ENCODE results near the gene TANGO2.

TANGO2 gene

DNA sequence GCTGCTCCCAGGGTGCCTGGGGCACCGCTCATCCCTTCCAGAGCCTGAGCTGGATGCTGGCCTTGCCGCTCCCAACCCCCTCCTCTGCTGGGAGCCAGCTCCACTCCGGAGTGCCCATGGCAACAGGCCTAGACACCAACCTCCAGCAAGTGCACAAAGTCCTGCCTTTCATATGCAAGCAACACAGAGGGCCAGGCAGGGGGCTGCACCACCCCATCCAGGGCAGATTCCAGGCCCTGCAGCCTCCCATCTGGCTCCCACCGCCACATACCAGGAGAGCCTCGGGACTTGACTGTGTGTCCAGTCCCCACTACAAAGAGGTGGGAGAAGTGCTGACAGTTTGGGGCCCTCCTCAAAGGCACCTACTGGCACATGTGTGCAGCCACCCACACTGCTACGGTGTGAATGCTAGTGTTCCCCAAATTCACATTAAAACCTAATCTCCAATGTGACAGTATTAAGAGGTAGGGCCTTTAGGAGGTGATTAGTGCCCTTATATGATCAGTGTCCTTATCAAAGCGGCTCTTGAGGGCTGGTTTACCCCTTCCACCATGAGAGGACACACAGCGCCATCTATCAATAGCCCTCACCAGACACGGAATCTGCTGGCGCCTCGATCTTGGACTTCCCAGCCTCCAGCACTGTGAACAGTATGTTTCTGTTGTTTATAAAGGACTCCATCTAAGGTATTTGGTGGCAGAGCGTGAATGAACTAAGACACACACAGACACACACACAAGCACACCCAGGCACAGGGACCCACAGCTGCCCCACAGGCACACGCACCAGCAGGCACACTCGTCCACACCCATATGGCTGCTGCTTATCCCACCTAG is 20.4 kb upstream of the TANGO2 start:
- H4K20me1 ChIP-seq (ENCODE audit: insufficient read depth, low read length) = no peaks in the 10 kb centered on the region
- no peak overlapping the region for H3K9ac ChIP-seq (ENCODE audit: low read length)
- H3F3A ChIP-seq (ENCODE audit: insufficient read depth, low read length) = no peaks in the 10 kb centered on the region
- H3K9me3 ChIP-seq (ENCODE audit: low read length) = peaks cover 19% of the 10 kb centered on the region
- no peaks in the 10 kb centered on the region for H3K9me2 ChIP-seq (ENCODE audit: low read depth, low read length)
- no peak for TF ChIP-seq EZH2 (IDR thresholded peaks at IDR 0.05; ENCODE audit: borderline replicate concordance, low read length)
- TF ChIP-seq, protein P1, sequence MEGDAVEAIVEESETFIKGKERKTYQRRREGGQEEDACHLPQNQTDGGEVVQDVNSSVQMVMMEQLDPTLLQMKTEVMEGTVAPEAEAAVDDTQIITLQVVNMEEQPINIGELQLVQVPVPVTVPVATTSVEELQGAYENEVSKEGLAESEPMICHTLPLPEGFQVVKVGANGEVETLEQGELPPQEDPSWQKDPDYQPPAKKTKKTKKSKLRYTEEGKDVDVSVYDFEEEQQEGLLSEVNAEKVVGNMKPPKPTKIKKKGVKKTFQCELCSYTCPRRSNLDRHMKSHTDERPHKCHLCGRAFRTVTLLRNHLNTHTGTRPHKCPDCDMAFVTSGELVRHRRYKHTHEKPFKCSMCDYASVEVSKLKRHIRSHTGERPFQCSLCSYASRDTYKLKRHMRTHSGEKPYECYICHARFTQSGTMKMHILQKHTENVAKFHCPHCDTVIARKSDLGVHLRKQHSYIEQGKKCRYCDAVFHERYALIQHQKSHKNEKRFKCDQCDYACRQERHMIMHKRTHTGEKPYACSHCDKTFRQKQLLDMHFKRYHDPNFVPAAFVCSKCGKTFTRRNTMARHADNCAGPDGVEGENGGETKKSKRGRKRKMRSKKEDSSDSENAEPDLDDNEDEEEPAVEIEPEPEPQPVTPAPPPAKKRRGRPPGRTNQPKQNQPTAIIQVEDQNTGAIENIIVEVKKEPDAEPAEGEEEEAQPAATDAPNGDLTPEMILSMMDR (IDR thresholded peaks at IDR 0.05; ENCODE audit: low read length) = no peak
- no peaks in the 10 kb centered on the region for H3K4me1 ChIP-seq (ENCODE audit: insufficient read depth, low read length, severe bottlenecking)
- no peak overlapping the region for H3K4me3 ChIP-seq (ENCODE audit: low read depth, low read length, poor library complexity, severe bottlenecking)
- no peak overlapping the region for H3K27ac ChIP-seq (ENCODE audit: low read depth, low read length, poor library complexity, severe bottlenecking)
- peaks cover 8% of the 10 kb centered on the region for H3K27me3 ChIP-seq (ENCODE audit: insufficient read depth, low read length)
- H3K4me2 ChIP-seq (ENCODE audit: low read length) = no peak overlapping the region
- H3K79me2 ChIP-seq (ENCODE audit: insufficient read depth, low read length) = no peaks in the 10 kb centered on the region
- no peaks in the 10 kb centered on the region; the same call in 1 of the 2 replicates for H3K36me3 ChIP-seq (ENCODE audit: insufficient read depth, low read length)
- H2AFZ ChIP-seq (ENCODE audit: low read length) = no peak overlapping the region

DNA sequence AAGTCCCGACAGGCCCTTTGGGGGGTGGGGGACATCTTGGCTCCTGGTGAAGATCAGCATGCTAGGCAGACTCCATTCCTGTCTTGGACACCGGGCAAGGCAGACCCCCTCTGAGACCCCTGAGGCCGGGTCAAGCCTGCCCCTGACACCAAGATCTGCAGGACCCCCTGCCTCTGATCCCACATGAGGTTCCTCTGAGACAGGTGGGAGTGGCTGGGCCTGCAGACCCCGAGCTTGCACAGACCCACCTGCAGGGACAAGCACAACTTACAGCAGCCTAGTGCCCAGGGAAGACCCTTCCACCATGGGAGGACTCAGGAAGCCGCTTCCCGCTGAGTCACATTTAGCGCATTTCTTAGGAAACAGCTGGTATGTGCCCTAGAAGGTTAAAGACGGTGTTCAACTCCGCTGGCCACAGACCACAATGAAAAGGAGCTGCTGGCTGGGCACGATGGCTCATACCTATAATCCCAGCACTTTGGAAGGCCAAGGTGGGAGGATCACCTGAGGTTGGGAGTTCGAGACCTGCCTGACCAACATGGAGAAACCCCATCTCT is 19.8 kb upstream of the TANGO2 start:
- Histone ChIP-seq H3F3A (ENCODE audit: insufficient read depth, low read length) (no peaks in the 10 kb centered on the region), H3K9me3 (ENCODE audit: low read length) (peaks cover 19% of the 10 kb centered on the region), H3K9me2 (ENCODE audit: low read depth, low read length) (no peaks in the 10 kb centered on the region), H3K4me2 (ENCODE audit: low read length) (no peak overlapping the region), H2AFZ (ENCODE audit: low read length) (no peak overlapping the region), H3K79me2 (ENCODE audit: insufficient read depth, low read length) (no peaks in the 10 kb centered on the region), H3K4me1 (ENCODE audit: insufficient read depth, low read length, severe bottlenecking) (no peaks in the 10 kb centered on the region), H3K36me3 (ENCODE audit: insufficient read depth, low read length) (no peaks in the 10 kb centered on the region; the same call in 1 of the 2 replicates), H3K4me3 (ENCODE audit: low read depth, low read length, poor library complexity, severe bottlenecking) (no peak overlapping the region), H3K9ac (ENCODE audit: low read length) (no peak overlapping the region), H4K20me1 (ENCODE audit: insufficient read depth, low read length) (no peaks in the 10 kb centered on the region), H3K27ac (ENCODE audit: low read depth, low read length, poor library complexity, severe bottlenecking) (no peak overlapping the region), H3K27me3 (ENCODE audit: insufficient read depth, low read length) (peaks cover 5% of the 10 kb centered on the region; the same call in 1 of the 2 replicates)
- TF ChIP-seq, protein P1 (IDR thresholded peaks at IDR 0.05; ENCODE audit: low read length) = no peak
- TF ChIP-seq EZH2 (IDR thresholded peaks at IDR 0.05; ENCODE audit: borderline replicate concordance, low read length) = no peak

DNA sequence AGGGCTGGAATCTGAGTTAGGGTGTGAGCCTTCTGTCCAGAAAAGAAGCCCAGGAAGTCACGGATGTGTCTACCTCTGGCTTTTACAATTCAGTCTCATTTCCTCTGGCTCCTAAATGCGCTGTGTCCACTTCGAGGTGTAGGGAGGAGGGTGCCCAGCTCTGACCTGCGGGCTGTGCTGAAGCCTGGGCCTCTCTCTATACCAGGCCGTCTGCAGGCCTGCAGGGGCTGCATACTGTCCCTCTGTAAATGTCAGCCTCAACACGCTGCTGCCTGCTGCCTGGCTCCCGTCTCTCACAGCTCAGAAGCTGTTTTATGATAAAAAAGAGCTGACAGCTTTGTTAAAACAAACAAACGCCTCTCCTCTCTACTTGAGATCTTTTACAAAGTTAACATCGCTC is 18.8 kb upstream of the TANGO2 start:
- Histone ChIP-seq H4K20me1 (ENCODE audit: insufficient read depth, low read length) (no peaks in the 10 kb centered on the region), H3K4me3 (ENCODE audit: low read depth, low read length, poor library complexity, severe bottlenecking) (no peak overlapping the region), H3K79me2 (ENCODE audit: insufficient read depth, low read length) (no peaks in the 10 kb centered on the region), H2AFZ (ENCODE audit: low read length) (no peak overlapping the region), H3K36me3 (ENCODE audit: insufficient read depth, low read length) (no peaks in the 10 kb centered on the region; the same call in 1 of the 2 replicates), H3K4me1 (ENCODE audit: insufficient read depth, low read length, severe bottlenecking) (no peaks in the 10 kb centered on the region), H3K9me3 (ENCODE audit: low read length) (peaks cover 19% of the 10 kb centered on the region), H3K9ac (ENCODE audit: low read length) (no peak overlapping the region), H3K27ac (ENCODE audit: low read depth, low read length, poor library complexity, severe bottlenecking) (no peak overlapping the region), H3K9me2 (ENCODE audit: low read depth, low read length) (no peaks in the 10 kb centered on the region), H3K4me2 (ENCODE audit: low read length) (no peak overlapping the region), H3K27me3 (ENCODE audit: insufficient read depth, low read length) (peaks cover 5% of the 10 kb centered on the region; the same call in 1 of the 2 replicates), H3F3A (ENCODE audit: insufficient read depth, low read length) (no peaks in the 10 kb centered on the region)
- TF ChIP-seq EZH2 (IDR thresholded peaks at IDR 0.05; ENCODE audit: borderline replicate concordance, low read length) = no peak
- TF ChIP-seq, protein P1 (IDR thresholded peaks at IDR 0.05; ENCODE audit: low read length) = no peak
